ENCODE measurements around the gene C20orf173.
A peak's percentile ranks its signal among the peaks of the same experiment; 100 is the strongest.

The C20orf173 gene

DNA sequence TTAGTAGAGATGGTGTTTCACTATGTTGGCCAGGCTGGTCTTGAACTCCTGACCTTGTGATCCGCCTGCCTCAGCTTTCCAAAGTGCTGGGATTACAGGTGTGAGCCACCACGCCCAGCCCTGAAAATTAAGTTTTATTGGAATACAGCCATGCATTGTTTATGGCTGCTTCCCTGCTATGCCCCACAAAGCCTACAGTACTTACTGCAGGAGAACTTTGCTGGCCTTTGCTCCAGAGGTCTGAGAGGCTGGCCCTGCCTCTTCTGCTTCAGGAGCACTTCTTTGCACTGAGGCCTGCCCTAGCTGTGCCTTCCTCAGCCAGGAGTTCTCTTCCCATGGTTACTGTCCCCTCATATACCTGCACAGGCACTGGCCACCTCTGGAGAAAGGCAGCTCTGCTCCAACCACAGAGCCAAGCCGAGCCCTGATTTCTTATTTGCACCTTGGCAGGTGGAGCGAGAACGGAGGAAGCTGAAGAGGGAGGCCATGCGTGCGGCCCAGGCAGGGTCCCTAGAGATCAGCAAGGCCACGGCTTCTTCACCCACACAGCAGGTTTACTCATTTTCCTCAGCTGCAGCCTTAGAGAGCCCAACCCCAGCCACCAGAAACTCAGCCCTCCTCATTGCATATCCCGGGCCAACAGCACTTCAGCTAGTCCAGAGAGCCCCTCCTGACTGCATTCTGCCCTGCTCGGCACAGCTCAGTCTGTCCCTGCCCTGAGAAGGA lies 20.8 kb downstream of the C20orf173 start:
- no peak for DNase-seq (ENCODE audit: low read depth in 2 of 2, low spot score in 1 of 2)

DNA sequence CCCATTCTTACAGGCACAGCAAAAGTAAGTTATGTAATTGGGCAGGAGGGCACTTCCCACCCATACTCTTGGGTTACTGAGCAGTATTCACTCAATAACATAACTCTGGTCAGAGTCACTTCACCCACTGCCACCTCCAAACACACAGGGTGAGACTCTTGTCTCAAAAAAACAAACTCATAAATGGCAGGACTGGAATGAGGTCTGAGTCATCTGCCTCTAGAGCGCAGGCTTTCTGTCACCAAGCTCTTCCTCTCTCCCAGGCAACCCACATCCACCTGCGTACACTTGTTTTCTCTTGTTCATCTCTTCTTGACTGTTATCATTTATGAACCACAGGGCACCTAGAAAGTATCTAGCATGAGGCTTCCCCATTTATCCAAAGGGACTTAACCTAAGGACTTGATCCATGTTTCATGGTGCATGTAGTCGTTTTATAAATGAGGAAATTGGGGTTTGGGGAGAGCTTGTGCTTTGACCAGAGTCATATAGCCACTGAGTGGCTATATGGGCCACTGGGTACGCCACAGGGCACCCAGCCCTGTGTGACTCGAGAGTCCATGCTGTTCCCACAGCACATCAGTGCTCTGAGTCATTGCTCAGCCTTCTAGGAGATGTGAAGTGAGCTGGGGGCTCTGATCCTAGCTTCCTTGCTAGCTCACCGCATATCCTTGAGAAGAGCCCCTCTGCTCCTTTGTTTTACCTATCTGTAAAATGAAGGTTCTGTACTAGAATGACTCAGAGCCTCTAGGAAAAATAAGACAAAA lies 22.4 kb downstream of the C20orf173 start:
- no peak for DNase-seq (ENCODE audit: low read depth in 2 of 2, low spot score in 1 of 2)

DNA sequence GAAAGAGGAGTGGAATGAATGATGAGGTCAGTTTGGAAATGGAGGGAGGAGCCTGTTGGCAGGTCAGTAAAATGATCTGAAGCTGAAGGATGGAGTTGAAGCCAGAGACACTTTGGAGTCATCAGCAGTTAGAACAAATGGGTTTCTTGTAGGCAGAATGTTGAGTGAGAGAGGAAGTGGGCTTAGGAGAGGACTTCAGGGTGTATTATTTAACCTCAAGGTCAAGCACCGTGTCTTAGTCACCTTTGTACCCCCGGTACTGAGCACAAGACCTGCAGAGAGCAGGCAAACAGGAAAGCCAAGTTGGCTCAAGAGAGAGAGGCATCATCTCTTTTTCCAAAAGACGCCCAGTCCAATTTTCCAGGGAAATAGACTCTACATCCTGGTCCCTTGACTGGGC lies 23.3 kb downstream of the C20orf173 start:
- DNase-seq (ENCODE audit: low read depth in 2 of 2, low spot score in 1 of 2), result no peak

DNA sequence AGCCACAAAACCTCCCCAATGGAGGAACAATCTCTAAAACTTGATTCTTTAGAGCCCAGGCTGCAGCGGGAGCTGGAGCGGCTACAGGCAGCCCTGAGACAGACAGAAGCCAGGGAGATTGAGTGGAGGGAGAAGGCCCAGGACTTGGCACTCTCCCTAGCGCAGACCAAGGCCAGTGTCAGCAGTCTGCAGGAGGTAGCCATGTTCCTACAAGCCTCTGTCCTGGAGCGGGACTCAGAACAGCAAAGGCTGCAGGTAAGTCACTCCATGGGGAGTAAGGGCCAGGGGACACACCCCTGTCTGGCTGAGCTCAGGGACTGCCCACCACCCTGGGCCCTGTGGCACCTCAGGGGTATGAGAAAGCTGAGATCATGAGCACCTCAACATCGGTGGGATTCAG lies 24.7 kb downstream of the C20orf173 start:
- no peak for DNase-seq (ENCODE audit: low read depth in 2 of 2, low spot score in 1 of 2)

DNA sequence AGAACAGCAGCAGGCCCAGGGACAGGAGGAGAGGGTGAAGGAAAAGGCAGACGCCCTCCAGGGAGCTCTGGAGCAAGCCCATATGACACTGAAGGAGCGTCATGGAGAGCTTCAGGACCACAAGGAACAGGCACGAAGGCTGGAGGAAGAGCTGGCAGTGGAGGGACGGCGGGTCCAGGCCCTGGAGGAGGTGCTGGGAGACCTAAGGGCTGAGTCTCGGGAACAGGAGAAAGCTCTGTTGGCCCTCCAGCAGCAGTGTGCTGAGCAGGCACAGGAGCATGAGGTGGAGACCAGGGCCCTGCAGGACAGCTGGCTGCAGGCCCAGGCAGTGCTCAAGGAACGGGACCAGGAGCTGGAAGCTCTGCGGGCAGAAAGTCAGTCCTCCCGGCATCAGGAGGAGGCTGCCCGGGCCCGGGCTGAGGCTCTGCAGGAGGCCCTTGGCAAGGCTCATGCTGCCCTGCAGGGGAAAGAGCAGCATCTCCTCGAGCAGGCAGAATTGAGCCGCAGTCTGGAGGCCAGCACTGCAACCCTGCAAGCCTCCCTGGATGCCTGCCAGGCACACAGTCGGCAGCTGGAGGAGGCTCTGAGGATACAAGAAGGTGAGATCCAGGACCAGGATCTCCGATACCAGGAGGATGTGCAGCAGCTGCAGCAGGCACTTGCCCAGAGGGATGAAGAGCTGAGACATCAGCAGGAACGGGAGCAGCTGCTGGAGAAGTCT lies 25.5 kb downstream of the C20orf173 start:
- DNase-seq (ENCODE audit: low read depth in 2 of 2, low spot score in 1 of 2), result no peak

DNA sequence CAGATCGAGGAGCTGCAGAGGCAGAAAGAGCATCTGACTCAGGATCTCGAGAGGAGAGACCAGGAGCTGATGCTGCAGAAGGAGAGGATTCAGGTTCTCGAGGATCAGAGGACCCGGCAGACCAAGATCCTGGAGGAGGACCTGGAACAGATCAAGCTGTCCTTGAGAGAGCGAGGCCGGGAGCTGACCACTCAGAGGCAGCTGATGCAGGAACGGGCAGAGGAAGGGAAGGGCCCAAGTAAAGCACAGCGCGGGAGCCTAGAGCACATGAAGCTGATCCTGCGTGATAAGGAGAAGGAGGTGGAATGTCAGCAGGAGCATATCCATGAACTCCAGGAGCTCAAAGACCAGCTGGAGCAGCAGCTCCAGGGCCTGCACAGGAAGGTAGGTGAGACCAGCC lies 26.2 kb downstream of the C20orf173 start:
- DNase-seq (ENCODE audit: low read depth in 2 of 2, low spot score in 1 of 2), result no peak

DNA sequence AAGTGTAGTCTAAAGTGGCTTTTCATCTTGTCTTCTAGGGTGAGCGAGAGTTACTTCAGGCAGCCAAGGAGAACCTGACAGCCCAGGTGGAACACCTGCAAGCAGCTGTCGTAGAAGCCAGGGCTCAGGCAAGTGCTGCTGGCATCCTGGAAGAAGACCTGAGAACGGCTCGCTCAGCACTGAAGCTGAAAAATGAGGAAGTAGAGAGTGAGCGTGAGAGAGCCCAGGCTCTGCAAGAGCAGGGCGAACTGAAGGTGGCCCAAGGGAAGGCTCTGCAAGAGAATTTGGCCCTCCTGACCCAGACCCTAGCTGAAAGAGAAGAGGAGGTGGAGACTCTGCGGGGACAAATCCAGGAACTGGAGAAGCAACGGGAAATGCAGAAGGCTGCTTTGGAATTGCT lies 27.1 kb downstream of the C20orf173 start:
- DNase-seq (ENCODE audit: low read depth in 2 of 2, low spot score in 1 of 2), result no peak

DNA sequence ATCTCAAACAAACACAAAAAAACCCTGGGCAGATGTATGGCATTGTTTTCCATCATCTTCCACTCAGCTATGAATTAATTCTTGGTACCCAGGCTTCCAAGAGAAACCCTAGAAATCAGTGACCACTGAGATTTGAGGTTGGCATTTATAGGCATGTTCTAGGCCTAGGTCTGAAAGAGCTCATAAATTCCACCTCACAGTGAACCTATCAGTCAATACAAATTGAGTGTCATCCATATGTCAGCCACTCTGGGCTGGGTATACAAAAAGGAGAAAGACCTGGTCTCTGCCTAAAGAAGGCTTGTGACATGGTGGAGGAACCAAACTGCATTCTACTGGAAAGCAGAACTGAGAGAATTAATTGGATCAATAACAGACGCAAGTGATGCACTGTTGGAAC lies 30.2 kb downstream of the C20orf173 start:
- DNase-seq (ENCODE audit: low read depth in 2 of 2, low spot score in 1 of 2), result no peak

DNA sequence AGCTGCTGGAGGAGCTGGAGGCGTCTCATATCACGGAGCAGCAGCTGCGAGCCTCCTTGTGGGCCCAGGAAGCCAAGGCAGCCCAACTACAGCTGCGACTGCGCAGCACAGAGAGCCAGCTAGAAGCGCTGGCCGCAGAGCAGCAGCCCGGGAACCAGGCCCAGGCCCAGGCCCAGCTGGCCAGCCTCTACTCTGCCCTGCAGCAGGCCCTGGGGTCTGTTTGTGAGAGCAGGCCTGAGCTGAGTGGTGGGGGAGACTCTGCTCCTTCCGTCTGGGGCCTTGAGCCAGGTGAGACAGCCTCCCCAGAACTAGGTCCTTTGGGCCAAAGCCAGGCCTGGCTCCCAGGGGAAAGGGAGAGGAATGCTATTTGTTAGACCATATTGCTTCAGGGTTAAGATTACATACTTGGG lies 31.7 kb downstream of the C20orf173 start:
- DNase-seq (ENCODE audit: low read depth in 2 of 2, low spot score in 1 of 2), result no peak

DNA sequence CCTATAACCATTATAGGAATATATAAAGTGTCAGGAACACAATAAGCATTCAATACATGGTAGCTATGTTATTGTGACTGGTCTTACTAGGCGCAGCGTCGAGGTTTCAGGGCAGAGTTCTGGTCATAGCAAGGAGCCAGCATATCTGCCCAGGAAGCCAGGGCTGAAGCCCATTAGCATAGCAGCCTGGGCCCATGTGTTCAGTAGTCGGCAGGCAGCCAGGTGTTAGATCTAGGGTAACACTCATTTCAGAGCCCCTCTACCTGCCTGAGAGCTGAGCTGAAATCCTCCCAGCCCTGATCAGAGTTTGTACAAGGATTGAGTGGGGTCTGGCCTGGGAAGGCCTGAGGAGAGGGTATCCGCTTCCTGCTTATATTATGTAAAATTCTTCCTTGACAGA lies 32.1 kb downstream of the C20orf173 start:
- no peak for DNase-seq (ENCODE audit: low read depth in 2 of 2, low spot score in 1 of 2)

DNA sequence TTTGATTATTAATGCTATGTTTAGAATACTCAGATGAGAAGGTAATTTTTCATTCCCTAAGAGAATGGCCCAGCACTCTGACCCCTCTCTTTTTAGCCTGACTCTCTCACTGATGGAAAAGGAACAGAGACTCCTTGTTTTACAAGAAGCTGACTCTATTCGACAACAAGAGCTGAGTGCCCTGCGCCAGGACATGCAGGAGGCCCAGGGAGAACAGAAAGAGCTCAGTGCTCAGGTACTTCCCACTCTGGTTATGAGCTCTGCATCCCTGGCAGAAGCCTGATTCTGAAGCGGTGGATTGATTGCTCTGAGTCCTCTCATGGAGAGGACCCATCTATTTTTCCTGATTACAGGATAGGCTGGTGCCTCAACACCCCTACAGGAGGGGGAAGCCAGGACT lies 33.0 kb downstream of the C20orf173 start:
- no peak for DNase-seq (ENCODE audit: low read depth in 2 of 2, low spot score in 1 of 2)

DNA sequence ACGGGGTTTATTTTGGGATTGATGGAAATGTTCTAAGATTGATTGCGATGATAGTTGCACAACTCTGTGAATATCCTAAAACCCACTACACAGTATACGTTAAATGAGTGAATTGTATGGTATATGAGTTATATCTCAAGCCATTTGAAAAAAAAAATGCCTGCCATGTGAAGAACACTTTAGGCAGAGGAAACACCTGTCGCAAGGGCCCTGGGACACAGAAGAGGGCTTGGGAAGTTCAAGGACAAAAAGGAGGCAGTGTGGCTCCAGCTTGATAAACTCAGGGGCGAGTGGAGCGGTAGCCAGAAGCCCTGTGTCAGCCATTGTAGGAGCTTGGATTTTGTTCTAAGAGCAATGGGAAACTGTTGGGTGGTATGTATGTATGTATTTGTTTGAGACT lies 37.1 kb downstream of the C20orf173 start:
- no peak for DNase-seq (ENCODE audit: low read depth in 2 of 2, low spot score in 1 of 2)

DNA sequence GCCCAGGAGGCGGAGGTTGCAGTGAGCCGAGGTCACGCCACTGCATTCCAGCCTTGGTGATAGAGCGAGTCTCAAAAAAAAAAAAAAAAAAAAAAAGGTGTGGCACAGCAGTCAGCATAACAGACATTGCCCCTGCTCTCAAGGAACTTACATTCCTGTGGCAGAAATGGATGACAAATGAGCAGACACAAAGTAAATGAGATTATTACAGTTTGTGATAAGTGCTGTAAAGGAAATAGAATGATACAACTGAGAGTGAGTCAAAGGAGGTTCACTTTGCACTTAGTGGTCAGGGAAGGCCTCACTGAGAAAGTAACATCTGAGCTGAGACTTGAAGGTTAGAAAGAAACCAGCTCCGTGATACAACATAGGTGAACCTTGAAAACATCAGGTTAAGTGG lies 37.6 kb downstream of the C20orf173 start:
- DNase-seq (ENCODE audit: low read depth in 2 of 2, low spot score in 1 of 2), result no peak

DNA sequence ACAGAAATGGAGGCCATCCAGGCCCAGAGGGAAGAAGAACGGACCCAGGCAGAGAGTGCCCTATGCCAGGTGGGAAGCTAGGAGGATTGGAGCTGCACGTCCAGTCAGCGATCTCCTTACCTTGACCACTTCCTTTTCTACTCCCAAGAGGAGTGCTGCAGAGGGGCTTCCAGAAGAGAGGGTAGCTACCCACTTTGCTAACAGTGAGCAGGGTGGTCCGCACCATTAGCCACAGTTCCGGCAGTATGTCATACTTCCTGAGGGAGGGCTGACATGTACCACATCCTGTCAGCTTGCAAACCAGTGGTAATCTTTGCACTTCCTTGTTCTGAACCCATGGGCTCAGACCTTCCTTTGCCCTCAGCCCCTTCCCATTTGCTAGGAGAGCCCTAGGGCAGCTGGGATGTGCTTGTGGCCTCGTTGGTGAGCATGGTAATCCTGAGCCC lies 38.7 kb downstream of the C20orf173 start:
- DNase-seq (ENCODE audit: low read depth in 2 of 2, low spot score in 1 of 2), result peak; percentile 37 to 39

DNA sequence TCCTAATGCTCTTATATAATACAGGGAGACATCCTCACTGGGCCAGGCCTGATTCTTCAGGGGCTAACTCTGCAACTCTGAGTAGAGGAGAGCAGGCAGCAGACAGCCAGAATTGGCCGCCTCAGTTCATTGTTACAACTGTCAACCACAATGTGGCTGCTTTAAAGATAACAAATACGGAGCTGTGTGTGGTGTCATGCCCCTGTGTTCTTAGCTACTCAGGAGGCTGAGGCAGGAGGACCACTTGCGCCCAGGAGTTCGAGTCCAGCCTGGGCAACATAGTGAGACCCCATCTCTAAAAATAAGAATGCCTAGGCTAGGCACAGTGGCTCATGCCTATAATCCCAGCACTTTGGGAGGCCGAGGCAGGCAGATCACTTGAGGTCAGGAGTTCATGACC lies 39.7 kb downstream of the C20orf173 start:
- DNase-seq (ENCODE audit: low read depth in 2 of 2, low spot score in 1 of 2), result no peak

DNA sequence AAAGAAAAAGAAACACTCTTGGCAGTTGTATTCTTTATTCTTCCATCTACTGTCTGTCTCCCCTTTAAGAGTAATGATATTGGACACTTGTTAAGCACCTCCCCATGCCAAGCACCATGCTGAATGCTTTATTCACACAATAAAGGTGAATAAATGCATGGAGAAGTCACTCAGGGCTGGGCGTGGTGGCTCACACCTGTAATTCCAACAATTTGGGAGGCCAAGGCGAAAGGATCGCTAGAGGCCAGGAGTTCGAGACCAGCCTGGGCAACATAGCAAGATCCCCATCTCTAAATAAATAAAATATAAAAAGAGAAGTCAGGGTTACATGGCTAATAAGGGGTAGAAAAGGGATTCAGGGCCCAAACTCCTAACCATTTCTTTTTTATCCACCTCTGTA lies 42.0 kb downstream of the C20orf173 start:
- DNase-seq (ENCODE audit: low read depth in 2 of 2, low spot score in 1 of 2), result no peak

DNA sequence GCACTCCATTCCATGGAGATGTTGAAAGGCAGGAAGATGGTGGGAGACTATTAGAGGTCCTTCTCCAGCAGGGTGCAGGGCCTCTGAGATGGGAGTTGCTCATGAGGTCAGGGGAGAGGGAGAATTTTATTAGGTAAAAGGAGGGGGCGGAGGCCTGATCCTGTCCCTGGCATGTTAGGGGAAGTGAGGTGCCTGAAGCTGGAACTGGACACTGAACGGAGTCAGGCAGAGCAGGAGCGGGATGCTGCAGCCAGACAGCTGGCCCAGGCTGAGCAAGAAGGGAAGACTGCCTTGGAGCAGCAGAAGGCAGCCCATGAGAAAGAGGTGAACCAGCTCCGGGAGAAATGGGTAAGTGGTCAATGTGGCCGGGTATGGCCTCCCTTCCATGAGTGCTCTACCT lies 49.7 kb downstream of the C20orf173 start:
- DNase-seq (ENCODE audit: low read depth in 2 of 2, low spot score in 1 of 2), result no peak

DNA sequence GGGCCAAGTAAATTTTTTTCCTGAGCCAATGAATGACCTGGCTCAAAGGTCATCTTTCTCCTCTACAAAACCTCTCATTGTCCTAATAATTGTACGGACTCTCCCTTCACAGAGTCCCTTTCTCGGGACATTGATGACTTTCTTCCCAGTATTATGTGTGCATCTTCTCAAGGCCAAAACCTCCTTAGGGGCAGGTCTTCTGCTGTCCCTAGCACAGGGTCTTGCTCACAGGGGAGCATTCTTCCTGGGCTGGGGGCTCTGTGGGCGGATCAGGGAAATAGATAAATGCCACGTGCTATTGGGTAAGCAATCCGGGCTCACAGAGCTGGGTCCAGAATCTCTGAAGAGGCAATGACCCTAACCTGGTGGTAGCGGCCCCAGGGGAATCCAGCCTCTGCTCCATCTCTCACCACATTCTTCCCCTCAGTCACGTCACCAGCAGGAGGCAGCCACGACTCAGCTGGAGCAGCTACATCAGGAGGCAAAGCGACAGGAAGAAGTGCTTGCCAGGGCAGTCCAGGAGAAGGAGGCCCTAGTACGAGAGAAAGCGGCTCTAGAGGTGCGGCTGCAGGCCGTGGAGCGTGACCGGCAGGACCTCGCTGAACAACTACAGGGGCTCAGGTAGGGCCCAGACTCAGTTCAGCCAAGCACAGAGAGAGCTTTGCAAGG lies 50.5 kb downstream of the C20orf173 start:
- DNase-seq (ENCODE audit: low read depth in 2 of 2, low spot score in 1 of 2), result no peak

All from stimulated activated CD8-positive, alpha-beta memory T cell treated with anti-CD3 and anti-CD28 coated beads, Interleukin-4, amount 100 ng/mL, for 1 hour (primary cell).